Colonic mucosa (tissue), 2 donors: ENCODE data around the gene TM2D1. TPM values are rescaled to one million over a fixed set of nuclear protein-coding genes. Genes with fewer than 3 reads are reported as not detected.

ENCODE experiments used
- total RNA-seq, 2 donors: library from RNA; stranded (reverse); fragmentation: NEBNext Ultra II Directional in 1 of 2; extraction: Animal tissue kit (Norgen Biotek cat#: 25700) in 1 of 2; gene quantifications; one replicate each; pipeline ENCODE4 v1.2.1, GENCODE V29; 2021
- donor health status: DM: no; HTN: no; CAD: no.
- donor health status: DM: no; HTN: no; CAD: no.

The TM2D1 gene
- total RNA-seq, 2 donors from 2014 or later = 31.2 to 47.4 TPM

Other genes with a start within 250 kb of the TM2D1 start
- gene PATJ, start 17.3 kb upstream of the TM2D1 start, total RNA-seq = 10 to 100 TPM; 65.6 to 69.0 TPM